Fibroblast of lung (primary cell): ENCODE measurements around the gene SRPK3. TPM values are rescaled to one million over a fixed set of nuclear protein-coding genes. Genes with fewer than 3 reads are reported as not detected.

Experiments used
- DNase-seq, 2 donors: peaks; one replicate each; pipeline versions ENCODE4 v3.0.0 to v3.0.0-alpha.2; 2010; ENCODE audit warnings: low read depth in 2 of 2
- H2AFZ ChIP-seq: 2 replicates; pipeline ENCODE4 v1.5.1; 2012; ENCODE audit warnings: low read length, control low read depth, inconsistent platforms
- H3K27ac ChIP-seq: 2 replicates; pipeline ENCODE4 v1.5.1; 2011; ENCODE audit warnings: low read length, control low read depth; ENCODE audit not compliant: insufficient read depth
- H3K27me3 ChIP-seq: 2 replicates; pipeline ENCODE4 v1.5.1; 2011; ENCODE audit warnings: mild to moderate bottlenecking, low read length; ENCODE audit not compliant: control insufficient read depth, insufficient read depth
- H3K36me3 ChIP-seq: 2 replicates; pipeline ENCODE4 v1.5.1; 2011; ENCODE audit warnings: low read length; ENCODE audit not compliant: control insufficient read depth, insufficient read depth
- H3K4me1 ChIP-seq: 2 replicates; pipeline ENCODE4 v1.5.1; 2011; ENCODE audit warnings: low read length; ENCODE audit not compliant: control insufficient read depth, insufficient read depth; ENCODE audit errors: extremely low read depth
- H3K4me2 ChIP-seq: 2 replicates; pipeline ENCODE4 v1.5.1; 2011; ENCODE audit warnings: low read length, control low read depth; ENCODE audit not compliant: insufficient read depth; ENCODE audit errors: extremely low read depth
- H3K4me3 ChIP-seq, 4 experiments: fragments of 200-600 bp in 1 of 4; sonication (generic) in 1 of 4; replicated peaks in 1 of 4; 2 replicates each; pipeline ENCODE4 v1.5.1; 2011 to 2016; ENCODE audit warnings: low read length in 4 of 4, low read depth in 3 of 4, mild to moderate bottlenecking in 3 of 4, control low read depth in 2 of 4, inconsistent platforms in 1 of 4, mixed read lengths in 1 of 4; ENCODE audit not compliant: insufficient read depth in 1 of 4; ENCODE audit errors: control extremely low read depth in 1 of 4
- H3K79me2 ChIP-seq: 2 replicates; pipeline ENCODE4 v1.5.1; 2012; ENCODE audit warnings: mild to moderate bottlenecking, low read length, inconsistent platforms; ENCODE audit not compliant: control insufficient read depth, insufficient read depth
- H3K9ac ChIP-seq: 2 replicates; pipeline ENCODE4 v1.5.1; 2011; ENCODE audit warnings: mild to moderate bottlenecking, low read length, control low read depth; ENCODE audit not compliant: insufficient read depth
- H3K9me3 ChIP-seq: 2 replicates; pipeline ENCODE4 v1.5.1; 2012; ENCODE audit warnings: low read depth, low read length; ENCODE audit not compliant: control insufficient read depth, insufficient read depth
- H4K20me1 ChIP-seq: 2 replicates; pipeline ENCODE4 v1.5.1; 2011; ENCODE audit warnings: low read length; ENCODE audit not compliant: control insufficient read depth, insufficient read depth; ENCODE audit errors: extremely low read depth
- EZH2 ChIP-seq: IDR thresholded peaks from 2 replicates; pipeline ENCODE4 v1.5.1; 2012; ENCODE audit warnings: low read length, control low read depth, mild to moderate bottlenecking; ENCODE audit errors: missing control alignments
- polyA plus RNA-seq, 2 donors: library from polyadenylated mRNA; depleted of rRNA in 1 of 2; stranded (reverse) in 1 of 2; unstranded in 1 of 2; fragments of >200 nt; gene quantifications; 2 replicates each; pipeline ENCODE4 v1.2.1, GENCODE V29; 2011 to 2012; ENCODE audit warnings: missing spikeins in 1 of 2
- total RNA-seq: library from RNA; depleted of rRNA; stranded (reverse); fragments of >200 nt; gene quantifications from 2 replicates; pipeline ENCODE4 v1.2.1, GENCODE V29; 2014
- TF ChIP-seq, protein P1 (sequence below), 2 donors: IDR thresholded peaks in 1 of 2; conservative IDR thresholded peaks in 1 of 2; 1 replicate in 1 of 2; 2 replicates in 1 of 2; pipeline ENCODE4 v1.5.1; 2011 to 2012; ENCODE audit warnings: low read length in 2 of 2, control low read depth in 1 of 2, inconsistent platforms in 1 of 2, low read depth in 1 of 2, mild to moderate bottlenecking in 1 of 2

The SRPK3 gene
- total and polyA plus RNA-seq, 2 donors (not counting 1 experiment from before 2014, with no cell fraction given) = 0.40 to 0.83 TPM

DNA sequence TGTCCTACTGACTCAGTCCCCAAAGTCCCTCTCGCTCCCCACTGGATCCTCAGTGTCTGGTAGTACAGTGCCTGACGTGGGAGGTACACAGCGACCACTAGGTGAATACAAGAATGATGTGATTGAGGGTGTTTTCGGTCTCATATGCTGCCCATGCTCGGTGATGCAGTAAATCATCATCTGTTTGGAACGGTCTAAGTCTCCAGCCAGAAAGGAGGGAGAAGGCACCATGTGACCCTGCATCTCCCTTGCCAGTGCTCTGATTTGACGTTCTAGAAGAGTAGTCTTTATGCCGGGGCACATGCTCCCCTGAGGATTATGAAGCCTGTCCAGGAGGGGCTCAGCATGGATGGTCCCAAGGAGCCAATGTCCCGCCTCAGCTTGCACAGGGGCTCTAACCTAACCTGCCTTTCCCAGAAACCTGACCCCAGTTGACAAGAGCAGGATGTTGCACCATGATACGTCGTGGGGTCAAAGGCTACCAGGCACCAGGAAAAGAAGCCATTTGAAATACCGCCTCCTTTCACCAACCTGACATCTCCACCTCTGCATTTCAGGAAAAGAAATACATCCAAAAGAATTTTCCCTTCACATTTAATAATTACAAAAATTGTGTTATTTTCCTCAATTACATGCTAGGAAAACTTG, 30.6 kb upstream of the SRPK3 start:
- Histone ChIP-seq H3K9me3 (no peaks in the 10 kb centered on the region), H3K4me1 (no peaks in the 10 kb centered on the region), H2AFZ (no peak overlapping the region), H3K79me2 (no peaks in the 10 kb centered on the region), H3K4me3 (no peak overlapping the region), H3K36me3 (no peaks in the 10 kb centered on the region), H4K20me1 (no peaks in the 10 kb centered on the region), H3K4me2 (no peak overlapping the region), H3K27ac (no peak overlapping the region), H3K27me3 (no peaks in the 10 kb centered on the region), H3K9ac (no peak overlapping the region)
- DNase-seq = no peak
- TF ChIP-seq, protein P1, sequence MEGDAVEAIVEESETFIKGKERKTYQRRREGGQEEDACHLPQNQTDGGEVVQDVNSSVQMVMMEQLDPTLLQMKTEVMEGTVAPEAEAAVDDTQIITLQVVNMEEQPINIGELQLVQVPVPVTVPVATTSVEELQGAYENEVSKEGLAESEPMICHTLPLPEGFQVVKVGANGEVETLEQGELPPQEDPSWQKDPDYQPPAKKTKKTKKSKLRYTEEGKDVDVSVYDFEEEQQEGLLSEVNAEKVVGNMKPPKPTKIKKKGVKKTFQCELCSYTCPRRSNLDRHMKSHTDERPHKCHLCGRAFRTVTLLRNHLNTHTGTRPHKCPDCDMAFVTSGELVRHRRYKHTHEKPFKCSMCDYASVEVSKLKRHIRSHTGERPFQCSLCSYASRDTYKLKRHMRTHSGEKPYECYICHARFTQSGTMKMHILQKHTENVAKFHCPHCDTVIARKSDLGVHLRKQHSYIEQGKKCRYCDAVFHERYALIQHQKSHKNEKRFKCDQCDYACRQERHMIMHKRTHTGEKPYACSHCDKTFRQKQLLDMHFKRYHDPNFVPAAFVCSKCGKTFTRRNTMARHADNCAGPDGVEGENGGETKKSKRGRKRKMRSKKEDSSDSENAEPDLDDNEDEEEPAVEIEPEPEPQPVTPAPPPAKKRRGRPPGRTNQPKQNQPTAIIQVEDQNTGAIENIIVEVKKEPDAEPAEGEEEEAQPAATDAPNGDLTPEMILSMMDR (conservative IDR thresholded peaks at IDR 0.05 in 1 of 2, IDR thresholded peaks at IDR 0.05 in 1 of 2; ENCODE audit: low read depth in 1 of 2, low read length in 2 of 2) = no peak
- no peak for TF ChIP-seq EZH2

DNA sequence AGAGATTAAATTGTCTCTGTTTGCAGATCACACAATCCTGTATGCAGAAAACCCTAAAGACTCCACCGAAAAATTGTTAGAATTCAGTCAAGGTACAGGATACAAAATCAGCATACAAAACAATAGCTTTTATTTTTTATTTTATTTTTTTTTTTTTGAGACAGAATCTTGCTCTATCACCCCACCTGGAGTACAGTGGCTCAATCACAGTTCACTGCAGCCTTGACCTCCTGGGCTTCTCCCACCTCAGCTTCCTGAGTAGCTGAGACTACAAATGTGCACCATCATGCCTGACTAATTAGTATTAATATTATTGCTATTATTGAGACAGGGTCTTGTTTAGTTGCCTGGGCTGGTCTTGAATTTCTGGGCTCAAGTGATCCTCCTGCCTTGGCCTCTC, 25.7 kb upstream of the SRPK3 start:
- no peaks in the 10 kb centered on the region for H3K4me1 ChIP-seq
- H3K4me3 ChIP-seq = no peak overlapping the region
- no peaks in the 10 kb centered on the region for H3K36me3 ChIP-seq
- no peaks in the 10 kb centered on the region for H3K79me2 ChIP-seq
- no peak overlapping the region for H3K27ac ChIP-seq
- no peak for DNase-seq
- H3K9ac ChIP-seq = no peak overlapping the region
- H4K20me1 ChIP-seq = no peaks in the 10 kb centered on the region
- no peak overlapping the region for H3K4me2 ChIP-seq
- H2AFZ ChIP-seq = no peak overlapping the region
- H3K9me3 ChIP-seq = no peaks in the 10 kb centered on the region
- no peaks in the 10 kb centered on the region for H3K27me3 ChIP-seq
- no peak for TF ChIP-seq EZH2
- TF ChIP-seq, protein P1 (conservative IDR thresholded peaks at IDR 0.05 in 1 of 2, IDR thresholded peaks at IDR 0.05 in 1 of 2; ENCODE audit: low read depth in 1 of 2, low read length in 2 of 2) = no peak

DNA sequence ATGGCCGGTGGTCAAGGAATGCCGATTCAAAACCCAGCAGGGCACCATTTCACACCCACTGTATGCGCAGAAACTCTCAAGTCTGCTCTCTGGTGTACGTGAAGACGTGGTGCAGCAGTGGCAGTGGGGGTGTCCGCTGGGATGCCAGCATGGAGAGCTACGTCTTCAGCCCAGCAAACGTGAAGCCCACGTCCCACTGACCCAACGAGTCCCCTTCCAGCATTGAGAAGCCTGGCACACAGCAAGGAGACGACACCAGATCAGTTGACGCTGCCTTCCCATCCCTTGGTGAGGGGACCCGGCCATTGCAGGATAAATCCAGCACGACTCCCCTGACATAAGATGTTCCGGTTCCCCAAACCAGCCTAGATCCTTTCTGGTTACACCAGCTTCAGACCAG, 19.0 kb upstream of the SRPK3 start:
- DNase-seq = no peak
- H3K4me3 ChIP-seq = no peak overlapping the region
- no peak overlapping the region for H3K27ac ChIP-seq
- no peaks in the 10 kb centered on the region for H3K27me3 ChIP-seq
- no peak overlapping the region for H3K4me2 ChIP-seq
- H2AFZ ChIP-seq = no peak overlapping the region
- H3K36me3 ChIP-seq = no peaks in the 10 kb centered on the region
- no peaks in the 10 kb centered on the region for H3K79me2 ChIP-seq
- no peaks in the 10 kb centered on the region for H4K20me1 ChIP-seq
- H3K9ac ChIP-seq = no peak overlapping the region
- TF ChIP-seq, protein P1 (conservative IDR thresholded peaks at IDR 0.05 in 1 of 2, IDR thresholded peaks at IDR 0.05 in 1 of 2; ENCODE audit: low read depth in 1 of 2, low read length in 2 of 2) = no peak
- no peak for TF ChIP-seq EZH2
- peaks cover 3% of the 10 kb centered on the region for H3K4me1 ChIP-seq
- no peaks in the 10 kb centered on the region for H3K9me3 ChIP-seq
